K562 (cell line): Measurements from ENCODE around the gene SUN5. TPM values are rescaled to one million over a fixed set of nuclear protein-coding genes. Genes with fewer than 3 reads are reported as not detected.

ENCODE experiments used
- ATAC-seq: fragments of 200-7000 bp; cut with Tn5 transposase; 3 replicates; pipeline ENCODE4 v1.9.1; 2020; ENCODE audit warnings: moderate library complexity
- BruUV-seq: library from RNA; stranded (reverse); fragments of 400-500 nt; replicated peaks from 2 replicates; lab custom pipeline; 2021; lab: Mats Ljungman, UMichigan
- CTCF ChIA-PET: fragments of 300-600 bp; formaldehyde crosslinking; extraction: SDS; loops from one replicate; lab custom pipeline; 2021; ENCODE audit warnings: low intra/inter-chr PET ratio; lab: Yijun Ruan, JAX
- POLR2A ChIA-PET: fragments of 300-600, 350-650 bp; sonication (Branson Sonifier 250); formaldehyde crosslinking; extraction: SDS; loops from one replicate; lab custom pipeline; 2021; ENCODE audit warnings: antibody characterized with exemption, inconsistent platforms; lab: Yijun Ruan, JAX
- DNase-seq, 4 experiments: peaks; one replicate each; pipeline versions ENCODE4 v3.0.0 to v3.0.0-alpha.2; 2011 to 2018; ENCODE audit warnings: low spot score in 3 of 4, mixed read lengths in 3 of 4; ENCODE audit errors: extremely low read depth in 1 of 4
- FAIRE-seq: peaks from 2 replicates; lab custom pipeline; 2011; peaks lifted over from hg19 to GRCh38; lab: Jason Lieb, UNC
- H2AFZ ChIP-seq: 2 replicates; pipeline ENCODE4 v1.6.0; 2011; ENCODE audit warnings: low read depth, low read length, control low read depth, inconsistent platforms
- H3K27ac ChIP-seq: fragments of 200-600 bp; 3 replicates; pipeline ENCODE4 v1.8.0; 2011; ENCODE audit warnings: low read depth, mild to moderate bottlenecking, control low read depth, inconsistent platforms, low read length, moderate library complexity, mixed read lengths; ENCODE audit errors: extremely low read depth
- H3K27me3 ChIP-seq, 2 experiments: fragments of 300-600 bp in 1 of 2; 2 replicates in 1 of 2; 3 replicates in 1 of 2; pipeline versions ENCODE4 v1.6.0 to v1.8.0; 2011; ENCODE audit warnings: inconsistent platforms in 2 of 2, low read length in 2 of 2, mild to moderate bottlenecking in 1 of 2, mixed read lengths in 1 of 2, moderate library complexity in 1 of 2; ENCODE audit not compliant: control insufficient read depth in 2 of 2, insufficient read depth in 2 of 2
- H3K36me3 ChIP-seq: fragments of 300-600 bp; 3 replicates; pipeline ENCODE4 v1.8.0; 2011; ENCODE audit warnings: mild to moderate bottlenecking, low read length, inconsistent platforms; ENCODE audit not compliant: control insufficient read depth, insufficient read depth
- H3K4me1 ChIP-seq, 2 experiments: fragments of 200-600 bp in 1 of 2; replicated peaks in 1 of 2; 2 replicates in 1 of 2; 3 replicates in 1 of 2; pipeline versions ENCODE4 v1.5.1 to v1.8.0; 2011; ENCODE audit warnings: inconsistent platforms in 2 of 2, low read length in 2 of 2, mild to moderate bottlenecking in 1 of 2, mixed read lengths in 1 of 2, moderate library complexity in 1 of 2; ENCODE audit not compliant: control insufficient read depth in 2 of 2, insufficient read depth in 2 of 2
- H3K4me2 ChIP-seq: 2 replicates; pipeline ENCODE4 v1.6.1; 2011; ENCODE audit warnings: low read length, control low read depth, inconsistent platforms, mixed read lengths; ENCODE audit not compliant: insufficient read depth
- H3K4me3 ChIP-seq: fragments of 200-600 bp; sonication (generic), shearing (Covaris generic); 2 replicates; pipeline ENCODE4 v1.5.1; 2016; ENCODE audit warnings: control low read depth, inconsistent platforms
- H3K79me2 ChIP-seq: fragments of 200-600 bp; 3 replicates; pipeline ENCODE4 v1.8.0; 2011; ENCODE audit warnings: low read length, inconsistent platforms; ENCODE audit not compliant: control insufficient read depth, insufficient read depth
- H3K9ac ChIP-seq, 2 experiments: 2 replicates each; pipeline versions ENCODE4 v1.6.0 to v1.6.1; 2011; ENCODE audit warnings: low read depth in 2 of 2, low read length in 2 of 2, control low read depth in 1 of 2, inconsistent platforms in 1 of 2, mild to moderate bottlenecking in 1 of 2, mixed read lengths in 1 of 2; ENCODE audit not compliant: insufficient read depth in 1 of 2
- H3K9me1 ChIP-seq: one replicate; pipeline ENCODE4 v1.6.0; 2011; ENCODE audit warnings: inconsistent platforms, mild to moderate bottlenecking, low read length, moderate library complexity; ENCODE audit not compliant: control insufficient read depth, insufficient read depth
- H3K9me3 ChIP-seq: replicated peaks from 2 replicates; pipeline ENCODE4 v1.5.1; 2011; ENCODE audit warnings: low read depth, low read length, inconsistent platforms; ENCODE audit not compliant: control insufficient read depth, insufficient read depth
- H4K20me1 ChIP-seq: replicated peaks from 2 replicates; pipeline ENCODE4 v1.6.1; 2011; ENCODE audit warnings: low read length, inconsistent platforms, mixed read lengths; ENCODE audit not compliant: control insufficient read depth, insufficient read depth
- BACH1 ChIP-seq: fragments of 200-800 bp; sonication (Bioruptor generic); IDR thresholded peaks from 2 replicates; pipeline ENCODE4 v1.6.1; 2016; ENCODE audit warnings: missing genetic modification characterization, missing compliant biosample characterization
- DNMT1 ChIP-seq: fragments of 450-650 bp; IDR thresholded peaks from 2 replicates; pipeline ENCODE4 v1.6.1; 2016; ENCODE audit warnings: antibody characterized with exemption, mild to moderate bottlenecking
- ESRRA ChIP-seq: fragments of 450-650 bp; IDR thresholded peaks from 2 replicates; pipeline ENCODE4 v1.6.1; 2014; ENCODE audit warnings: low read depth, mild to moderate bottlenecking, moderate library complexity, borderline replicate concordance
- ESRRB ChIP-seq: fragments of 250-450 bp; sonication (Bioruptor Pico); IDR thresholded peaks from 2 replicates; pipeline ENCODE4 v1.5.0; 2020; ENCODE audit warnings: mild to moderate bottlenecking, moderate library complexity, borderline replicate concordance
- FOXA1 ChIP-seq: fragments of 450-650 bp; IDR thresholded peaks from 2 replicates; pipeline ENCODE4 v1.6.1; 2016; ENCODE audit warnings: mild to moderate bottlenecking, borderline replicate concordance
- FOXA3 ChIP-seq, 2 experiments: fragments of 450-650 bp in 1 of 2; sonication (generic) in 1 of 2; formaldehyde crosslinking; IDR thresholded peaks in 1 of 2; conservative IDR thresholded peaks in 1 of 2; 2 replicates each; pipeline versions ENCODE4 v1.4.0 to v1.8.0; 2020 to 2022; ENCODE audit warnings: mild to moderate bottlenecking in 2 of 2, missing genetic modification reagents in 1 of 2
- MXI1 ChIP-seq: IDR thresholded peaks from 2 replicates; pipeline ENCODE4 v1.6.1; 2011; ENCODE audit warnings: low read depth, mild to moderate bottlenecking, improper control_type of control experiment, low read length
- SPI1 ChIP-seq: IDR thresholded peaks from 2 replicates; pipeline ENCODE4 v1.6.1; 2011; ENCODE audit warnings: low read depth, low read length, control low read depth, borderline replicate concordance
- SREBF2 ChIP-seq: sonication (generic); formaldehyde crosslinking; IDR thresholded peaks from 2 replicates; pipeline ENCODE4 v1.4.0; 2020; ENCODE audit warnings: mild to moderate bottlenecking, missing genetic modification reagents
- TAL1 ChIP-seq: fragments of 450-650 bp; IDR thresholded peaks from 2 replicates; pipeline ENCODE4 v1.6.1; 2016; ENCODE audit warnings: mild to moderate bottlenecking
- ZFPM2 ChIP-seq: fragments of 250-450 bp; sonication (Bioruptor Pico); IDR thresholded peaks from 2 replicates; pipeline ENCODE4 v1.5.1; 2022; ENCODE audit warnings: mild to moderate bottlenecking
- ZNF146 ChIP-seq: IDR thresholded peaks from one replicate; pipeline ENCODE4 v1.6.1; 2018; ENCODE audit warnings: missing compliant biosample characterization; ENCODE audit not compliant: unreplicated experiment
- WGBS: fragments of 100-300 bp; shearing (Covaris generic); methylation state at CpG from one replicate; pipeline ENCODE4 v1.1.6; 2016; ENCODE audit warnings: low coverage, mixed read lengths; ENCODE audit not compliant: insufficient coverage; ENCODE audit errors: missing lambda C conversion rate; 5-methylcytosine and 5-hydroxymethylcytosine counted together
- in situ Hi-C: fragments of 300-500 bp; cut with MboI; formaldehyde crosslinking; loops from 4 replicates; pipeline ENCODE4 v1.15.0; 2018; ENCODE audit warnings: inconsistent platforms, mixed read lengths
- intact Hi-C: fragments of 100-400 bp; cut with micrococcal nuclease; formaldehyde crosslinking; loops from 2 replicates; pipeline ENCODE4 v1.14.2; 2022
- polyA plus RNA-seq, 8 experiments: library from polyadenylated mRNA; depleted of rRNA in 4 of 8; stranded (reverse) in 5 of 8; unstranded in 3 of 8; fragments of >200 nt; fragmentation: Nextera tagmentation in 2 of 8; fragmentation: Illumina TruSeq in 1 of 8; extraction: Ambion mirVana in 2 of 8; extraction: Trizol in 1 of 8; gene quantifications; 2 replicates each; pipeline versions ENCODE4 v1.2.1 to v1.2.3, GENCODE V29; 2011 to 2014; ENCODE audit warnings: inconsistent platforms in 1 of 8, missing spikeins in 1 of 8
- total RNA-seq, 7 experiments: library from RNA; depleted of rRNA in 6 of 7; stranded (reverse); fragments of >200 nt in 6 of 7; fragmentation: Illumina TruSeq in 2 of 7; extraction: Trizol in 2 of 7; gene quantifications; 2 replicates each; pipeline versions ENCODE4 v1.2.1 to v1.2.3, GENCODE V29; 2011 to 2021; ENCODE audit warnings: low replicate concordance in 1 of 7
- TF ChIP-seq, protein P1 (sequence below): sonication (generic); formaldehyde crosslinking; IDR thresholded peaks from 2 replicates; pipeline ENCODE4 v1.8.1; 2023; ENCODE audit warnings: mild to moderate bottlenecking, missing genetic modification reagents, moderate library complexity
- TF ChIP-seq, protein P2 (sequence below), 2 experiments: fragments of 200-800 bp in 1 of 2; sonication (Bioruptor generic) in 1 of 2; sonication (generic) in 1 of 2; formaldehyde crosslinking in 1 of 2; IDR thresholded peaks in 1 of 2; conservative IDR thresholded peaks in 1 of 2; 2 replicates each; pipeline versions ENCODE4 v1.5.0 to v1.6.1; 2016 to 2020; ENCODE audit warnings: missing compliant biosample characterization in 1 of 2, missing genetic modification characterization in 1 of 2, missing genetic modification reagents in 1 of 2
- TF ChIP-seq, protein P3 (sequence below), 2 experiments: fragments of 450-650 bp; IDR thresholded peaks; 2 replicates each; pipeline ENCODE4 v1.6.1; 2018; ENCODE audit warnings: mild to moderate bottlenecking in 2 of 2, low read depth in 1 of 2; ENCODE audit not compliant: partially characterized antibody in 2 of 2

SUN5 gene
- total and polyA plus RNA-seq, 9 of the 15 experiments (the other 6 are each of a cell fraction or from before 2014, with no cell fraction given), result not detected

DNA sequence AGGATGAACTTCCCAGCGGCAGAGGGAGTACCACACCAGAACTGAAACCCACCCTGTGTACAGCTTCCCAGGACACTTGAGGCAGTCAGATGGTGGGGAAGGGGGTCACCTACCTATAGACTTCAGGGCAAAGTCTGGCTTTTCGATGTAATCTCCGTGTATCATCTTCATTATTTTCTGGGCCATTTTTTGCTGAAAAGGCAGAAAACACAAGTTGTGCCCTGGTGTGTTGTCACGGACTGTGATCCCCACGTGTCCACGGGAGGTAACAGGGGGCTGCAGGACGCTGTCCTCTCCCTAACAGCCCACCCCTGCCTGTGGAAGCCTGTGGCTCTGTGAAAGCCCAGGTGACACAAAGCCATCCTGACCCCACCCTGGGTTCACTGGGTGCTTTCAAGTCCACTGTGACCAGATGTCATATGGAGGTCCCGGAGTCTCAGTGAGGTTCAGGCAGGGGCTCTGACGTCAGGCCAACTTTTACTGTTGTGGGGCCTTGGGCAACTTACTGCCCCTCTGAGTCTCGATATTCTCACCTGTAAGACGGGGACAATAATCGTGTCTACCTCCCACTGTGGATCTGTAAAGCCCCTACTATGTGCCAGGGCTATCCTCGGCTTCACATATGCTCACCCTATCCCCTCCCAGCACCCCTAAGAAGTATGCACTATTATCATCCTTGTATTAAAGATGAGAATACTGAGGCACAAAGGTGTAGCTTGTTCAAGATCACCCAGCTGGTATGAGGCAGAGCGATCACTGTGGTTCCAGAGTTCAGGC, 14.5 kb downstream of the SUN5 start:
- no TSS peak for BruUV-seq
- Histone ChIP-seq H3K9me1 (no peaks in the 10 kb centered on the region), H2AFZ (no peak overlapping the region), H3K36me3 (no peaks in the 10 kb centered on the region), H3K27ac (no peak overlapping the region), H3K79me2 (no peaks in the 10 kb centered on the region), H3K9ac (no peak overlapping the region), H3K4me3 (no peak overlapping the region), H4K20me1 (0 out of 2 replicates have a peak, but pooled peaks cover 11% of the 10 kb centered on the region), H3K4me1 (no peaks in the 10 kb centered on the region; a peak in 1 of 5 replicates), H3K27me3 (peaks cover 7 to 26% of the 10 kb centered on the region in 2 experiments; a peak in 3 of 5 replicates), H3K4me2 (no peak overlapping the region), H3K9me3 (no peaks in the 10 kb centered on the region)
- no peak for ATAC-seq
- ChIA-PET POLR2A (no interaction called here), CTCF (no interaction called here)
- in situ Hi-C loops, result no loop called here
- intact Hi-C loops, result no loop called here
- 3% methylated on average over 14 of the region's 14 CpGs for WGBS
- FAIRE-seq, result no peak
- DNase-seq, result no peak
- TF ChIP-seq ESRRA (no peak), FOXA3 (CRISPR knock-in tag; conservative IDR thresholded peaks at IDR 0.05 in 1 of 2, IDR thresholded peaks at IDR 0.05 in 1 of 2) (no peak), TAL1 (no peak), SREBF2 (CRISPR knock-in tag) (no peak), ZNF146 (no peak), BACH1 (tag) (no peak), ESRRB (CRISPR knock-in tag) (no peak), MXI1 (no peak), SPI1 (no peak), DNMT1 (no peak), FOXA1 (no peak), ZFPM2 (CRISPR knock-in tag) (no peak)
- TF ChIP-seq, protein P1, sequence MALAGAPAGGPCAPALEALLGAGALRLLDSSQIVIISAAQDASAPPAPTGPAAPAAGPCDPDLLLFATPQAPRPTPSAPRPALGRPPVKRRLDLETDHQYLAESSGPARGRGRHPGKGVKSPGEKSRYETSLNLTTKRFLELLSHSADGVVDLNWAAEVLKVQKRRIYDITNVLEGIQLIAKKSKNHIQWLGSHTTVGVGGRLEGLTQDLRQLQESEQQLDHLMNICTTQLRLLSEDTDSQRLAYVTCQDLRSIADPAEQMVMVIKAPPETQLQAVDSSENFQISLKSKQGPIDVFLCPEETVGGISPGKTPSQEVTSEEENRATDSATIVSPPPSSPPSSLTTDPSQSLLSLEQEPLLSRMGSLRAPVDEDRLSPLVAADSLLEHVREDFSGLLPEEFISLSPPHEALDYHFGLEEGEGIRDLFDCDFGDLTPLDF (CRISPR knock-in tag), result no peak
- TF ChIP-seq, protein P2, sequence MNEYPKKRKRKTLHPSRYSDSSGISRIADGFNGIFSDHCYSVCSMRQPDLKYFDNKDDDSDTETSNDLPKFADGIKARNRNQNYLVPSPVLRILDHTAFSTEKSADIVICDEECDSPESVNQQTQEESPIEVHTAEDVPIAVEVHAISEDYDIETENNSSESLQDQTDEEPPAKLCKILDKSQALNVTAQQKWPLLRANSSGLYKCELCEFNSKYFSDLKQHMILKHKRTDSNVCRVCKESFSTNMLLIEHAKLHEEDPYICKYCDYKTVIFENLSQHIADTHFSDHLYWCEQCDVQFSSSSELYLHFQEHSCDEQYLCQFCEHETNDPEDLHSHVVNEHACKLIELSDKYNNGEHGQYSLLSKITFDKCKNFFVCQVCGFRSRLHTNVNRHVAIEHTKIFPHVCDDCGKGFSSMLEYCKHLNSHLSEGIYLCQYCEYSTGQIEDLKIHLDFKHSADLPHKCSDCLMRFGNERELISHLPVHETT (CRISPR knock-in tag; conservative IDR thresholded peaks at IDR 0.05 in 1 of 2, IDR thresholded peaks at IDR 0.05 in 1 of 2), result no peak
- TF ChIP-seq, protein P3, sequence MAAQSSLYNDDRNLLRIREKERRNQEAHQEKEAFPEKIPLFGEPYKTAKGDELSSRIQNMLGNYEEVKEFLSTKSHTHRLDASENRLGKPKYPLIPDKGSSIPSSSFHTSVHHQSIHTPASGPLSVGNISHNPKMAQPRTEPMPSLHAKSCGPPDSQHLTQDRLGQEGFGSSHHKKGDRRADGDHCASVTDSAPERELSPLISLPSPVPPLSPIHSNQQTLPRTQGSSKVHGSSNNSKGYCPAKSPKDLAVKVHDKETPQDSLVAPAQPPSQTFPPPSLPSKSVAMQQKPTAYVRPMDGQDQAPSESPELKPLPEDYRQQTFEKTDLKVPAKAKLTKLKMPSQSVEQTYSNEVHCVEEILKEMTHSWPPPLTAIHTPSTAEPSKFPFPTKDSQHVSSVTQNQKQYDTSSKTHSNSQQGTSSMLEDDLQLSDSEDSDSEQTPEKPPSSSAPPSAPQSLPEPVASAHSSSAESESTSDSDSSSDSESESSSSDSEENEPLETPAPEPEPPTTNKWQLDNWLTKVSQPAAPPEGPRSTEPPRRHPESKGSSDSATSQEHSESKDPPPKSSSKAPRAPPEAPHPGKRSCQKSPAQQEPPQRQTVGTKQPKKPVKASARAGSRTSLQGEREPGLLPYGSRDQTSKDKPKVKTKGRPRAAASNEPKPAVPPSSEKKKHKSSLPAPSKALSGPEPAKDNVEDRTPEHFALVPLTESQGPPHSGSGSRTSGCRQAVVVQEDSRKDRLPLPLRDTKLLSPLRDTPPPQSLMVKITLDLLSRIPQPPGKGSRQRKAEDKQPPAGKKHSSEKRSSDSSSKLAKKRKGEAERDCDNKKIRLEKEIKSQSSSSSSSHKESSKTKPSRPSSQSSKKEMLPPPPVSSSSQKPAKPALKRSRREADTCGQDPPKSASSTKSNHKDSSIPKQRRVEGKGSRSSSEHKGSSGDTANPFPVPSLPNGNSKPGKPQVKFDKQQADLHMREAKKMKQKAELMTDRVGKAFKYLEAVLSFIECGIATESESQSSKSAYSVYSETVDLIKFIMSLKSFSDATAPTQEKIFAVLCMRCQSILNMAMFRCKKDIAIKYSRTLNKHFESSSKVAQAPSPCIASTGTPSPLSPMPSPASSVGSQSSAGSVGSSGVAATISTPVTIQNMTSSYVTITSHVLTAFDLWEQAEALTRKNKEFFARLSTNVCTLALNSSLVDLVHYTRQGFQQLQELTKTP (IDR thresholded peaks at IDR 0.05; ENCODE audit: low read depth in 1 of 2, partially characterized antibody in 2 of 2), result no peak
